ENCODE results near the gene ANKRD17. TPM values are rescaled to one million over a fixed set of nuclear protein-coding genes. Genes with fewer than 3 reads are reported as not detected.
A peak's percentile ranks its signal among the peaks of the same experiment; 100 is the strongest.
"Not testable (repeated sequence)": the region's sequence is repeated elsewhere in the genome, so short reads cannot be mapped to it uniquely, and the experiment has no call there.

ANKRD17 gene
- total RNA-seq, 4 donors from 2014 or later, result 69.9 to 93.1 (median 74.3) TPM

GRCh38 chr4:73259571-73260090, 1.0 kb upstream of the ANKRD17 start:
- H3K27me3 ChIP-seq, result no peaks in the 10 kb centered on the region
- peak overlapping the region; percentile 83 to 94 (median 88) for H3K4me3 ChIP-seq
- WGBS, 2 donors (ENCODE audit: low coverage in 1 of 2), result 0% methylated on average over 1 to 8 of the region's 8 CpGs
- H3K36me3 ChIP-seq, result no peaks in the 10 kb centered on the region
- no peak for TF ChIP-seq EP300 (IDR thresholded peaks at IDR 0.05; ENCODE audit: low read depth)
- TF ChIP-seq POLR2AphosphoS5 (IDR thresholded peaks at IDR 0.05), result no peak
- TF ChIP-seq POLR2A (IDR thresholded peaks at IDR 0.05), result no peak
- no peak for TF ChIP-seq CTCF (IDR thresholded peaks at IDR 0.05)
- peak overlapping the region; percentile 96 to 99 (median 98) for H3K27ac ChIP-seq
- no peaks in the 10 kb centered on the region for H3K9me3 ChIP-seq
- H3K4me1 ChIP-seq, result peaks cover 12 to 45% (median 34%) of the 10 kb centered on the region in 4 donors
- intact Hi-C loops (cut with DNase I; ENCODE audit: low total_unique reads) (no loop called here), in situ Hi-C loops (cut with MboI; ENCODE audit: low pct_ligation_motif_present in 1 of 4, low pct_unique_long_range_greater_than_20kb in 1 of 4, low sequenced_read_pairs in 3 of 4) (loop anchor here in 3 of 4 donors (10.0 to 25.0 kb wide), 2 partner anchors 185 to 197 kb away; partner anchors contain the start of gene COX18 (in 2 of the 3))
- no peak for DNase-seq

DNA sequence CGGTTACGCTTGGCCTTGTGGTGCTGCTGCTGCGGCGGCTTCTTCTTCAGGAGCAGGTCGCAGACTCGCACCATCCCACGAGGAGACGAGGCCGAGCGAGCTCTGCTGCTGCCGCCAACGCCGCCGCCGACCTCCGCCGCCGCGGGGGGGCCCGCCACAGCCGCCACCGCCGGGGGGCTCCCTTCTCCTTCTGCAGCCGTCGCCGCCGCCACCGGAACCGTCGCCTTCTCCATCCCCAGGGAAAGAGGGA, 237 bp downstream of the ANKRD17 start:
- WGBS, 2 donors (ENCODE audit: low coverage in 1 of 2), result 0% methylated on average over 19 of the region's 30 CpGs; no CpG with 5 or more reads in 1 of the 2 donors
- H3K27me3 ChIP-seq, result no peaks in the 10 kb centered on the region
- in situ Hi-C loops (cut with MboI; ENCODE audit: low pct_ligation_motif_present in 1 of 4, low pct_unique_long_range_greater_than_20kb in 1 of 4, low sequenced_read_pairs in 3 of 4), result loop anchor here in 3 of 4 donors (10.0 to 25.0 kb wide), 2 partner anchors 184 to 196 kb away; partner anchors contain the start of gene COX18 (in 2 of the 3)

DNA sequence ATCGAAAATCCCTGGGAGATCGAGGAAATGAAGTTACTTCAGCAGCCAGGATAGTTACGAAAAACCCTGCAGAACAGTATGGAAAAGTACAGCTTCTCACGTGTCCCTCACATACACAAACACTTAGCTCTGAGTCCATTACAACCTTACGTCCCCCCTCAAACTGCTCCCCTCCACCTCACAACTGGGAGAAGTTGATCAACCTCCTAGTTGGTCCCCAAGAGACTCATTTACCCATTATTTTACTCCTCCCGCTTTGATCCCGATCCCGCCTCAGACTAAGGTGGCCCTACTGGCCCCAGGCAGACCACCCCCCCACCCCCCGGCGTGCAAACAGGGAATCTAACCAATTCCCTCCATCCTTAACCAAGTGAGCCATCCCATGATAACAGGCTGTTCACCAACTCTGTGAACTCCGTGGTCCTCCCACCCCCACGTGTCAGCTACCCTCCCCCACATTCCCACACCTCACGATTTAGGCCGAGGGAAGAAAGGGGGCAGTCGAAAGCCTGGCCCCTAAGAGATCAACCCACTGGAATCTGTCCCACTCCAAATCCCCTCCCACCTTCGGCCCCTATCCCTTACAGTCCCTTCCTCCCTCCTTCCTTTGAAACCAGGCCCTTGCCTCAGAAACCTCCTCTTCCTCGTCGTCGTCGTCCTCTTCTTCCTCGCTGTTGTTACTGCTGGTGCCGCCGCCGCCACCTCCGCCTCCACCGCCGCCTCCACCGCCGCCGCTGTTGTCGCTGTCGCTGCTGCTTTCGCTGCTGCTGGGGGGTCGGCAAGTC, 755 bp downstream of the ANKRD17 start:
- TF ChIP-seq POLR2A (IDR thresholded peaks at IDR 0.05) (no peak), POLR2AphosphoS5 (IDR thresholded peaks at IDR 0.05) (no peak), CTCF (IDR thresholded peaks at IDR 0.05) (peak in 1 of 5 experiments; percentile 12), EP300 (IDR thresholded peaks at IDR 0.05; ENCODE audit: low read depth) (no peak)
- intact Hi-C loops (cut with DNase I; ENCODE audit: low total_unique reads), result loop anchor here (1.0 kb wide), 1 partner anchor 189 kb away; the partner anchor contains the start of gene COX18
- in situ Hi-C loops (cut with MboI; ENCODE audit: low pct_ligation_motif_present in 1 of 4, low pct_unique_long_range_greater_than_20kb in 1 of 4, low sequenced_read_pairs in 3 of 4), result loop anchor here in 3 of 4 donors (10.0 to 25.0 kb wide), 2 partner anchors 183 to 196 kb away; partner anchors contain the start of gene COX18 (in 2 of the 3)
- peak overlapping the region; percentile 83 to 94 (median 88) for H3K4me3 ChIP-seq
- peak overlapping the region; percentile 96 to 99 (median 98) for H3K27ac ChIP-seq
- H3K4me1 ChIP-seq, result peaks cover 21 to 63% (median 48%) of the 10 kb centered on the region in 4 donors
- DNase-seq, result no peak
- no peaks in the 10 kb centered on the region for H3K9me3 ChIP-seq
- no peaks in the 10 kb centered on the region for H3K27me3 ChIP-seq
- 0% methylated on average over 5 to 32 of the region's 34 CpGs for WGBS, 2 donors (ENCODE audit: low coverage in 1 of 2)
- H3K36me3 ChIP-seq, result peaks cover 0 to 5% (median 0%) of the 10 kb centered on the region in 4 donors

More for the DNA sequence above, 237 bp downstream of the ANKRD17 start:
- Histone ChIP-seq H3K27ac (peak overlapping the region; percentile 96 to 99 (median 98)), H3K9me3 (no peaks in the 10 kb centered on the region), H3K4me1 (peaks cover 21 to 57% (median 45%) of the 10 kb centered on the region in 4 donors), H3K4me3 (peak overlapping the region; percentile 83 to 94 (median 88)), H3K36me3 (peaks cover 0 to 2% (median 0%) of the 10 kb centered on the region in 4 donors)
- intact Hi-C loops (cut with DNase I; ENCODE audit: low total_unique reads), result loop anchor here (1.0 kb wide), 1 partner anchor 189 kb away; the partner anchor contains the start of gene COX18
- TF ChIP-seq CTCF (IDR thresholded peaks at IDR 0.05), result peak in 3 of 5 experiments; percentile 1 to 15 (median 10)
- TF ChIP-seq POLR2AphosphoS5 (IDR thresholded peaks at IDR 0.05), result no peak
- no peak for DNase-seq

- Histone ChIP-seq H3K9me3 (no peaks in the 10 kb centered on the region), H3K27me3 (no peaks in the 10 kb centered on the region), H3K4me3 (peak overlapping the region; percentile 83 to 94 (median 88)), H3K4me1 (peaks cover 21 to 68% (median 49%) of the 10 kb centered on the region in 4 donors), H3K36me3 (peaks cover 0 to 5% (median 0%) of the 10 kb centered on the region in 4 donors), H3K27ac (peak overlapping the region; percentile 96 to 99 (median 98))
- 0 to 2% methylated on average over 5 to 6 of the region's 6 CpGs for WGBS, 2 donors (ENCODE audit: low coverage in 1 of 2)
- DNase-seq, result peak; percentile 85
- in situ Hi-C loops (cut with MboI; ENCODE audit: low pct_ligation_motif_present in 1 of 4, low pct_unique_long_range_greater_than_20kb in 1 of 4, low sequenced_read_pairs in 3 of 4) (loop anchor here in 3 of 4 donors (10.0 to 25.0 kb wide), 2 partner anchors 182 to 195 kb away; partner anchors contain the start of gene COX18 (in 2 of the 3)), intact Hi-C loops (cut with DNase I; ENCODE audit: low total_unique reads) (no loop called here)
- TF ChIP-seq POLR2AphosphoS5 (IDR thresholded peaks at IDR 0.05), result peak in 2 of 3 donors; percentile 12 to 63
- TF ChIP-seq CTCF (IDR thresholded peaks at IDR 0.05), result peak; percentile 66 to 85 (median 72)
- peak; percentile 29 for TF ChIP-seq POLR2A (IDR thresholded peaks at IDR 0.05)
- no peak for TF ChIP-seq EP300 (IDR thresholded peaks at IDR 0.05; ENCODE audit: low read depth)
Measured at GRCh38 chr4:73257234-73257633, 1.4 kb downstream of the ANKRD17 start.

DNA sequence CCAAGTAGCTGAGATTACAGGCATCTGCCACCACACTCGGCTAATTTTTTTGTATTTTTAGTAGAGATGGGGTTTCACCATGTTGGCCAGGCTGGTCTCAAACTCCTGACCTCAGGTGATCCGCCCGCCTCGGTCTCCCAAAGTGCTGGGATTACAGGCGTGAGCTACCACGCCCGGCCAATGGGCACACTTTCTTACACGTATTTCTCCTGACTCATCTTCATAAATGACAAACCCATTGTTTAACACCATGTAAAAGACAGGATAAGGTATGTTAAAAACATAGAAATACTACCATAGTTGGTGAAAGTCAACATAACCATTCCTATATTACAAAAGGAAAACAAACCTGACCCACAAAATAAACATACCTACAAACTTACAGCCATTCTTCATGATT, 2.8 kb downstream of the ANKRD17 start:
- intact Hi-C loops (cut with DNase I; ENCODE audit: low total_unique reads); H3K36me3 ChIP-seq; H3K9me3 ChIP-seq; H3K27me3 ChIP-seq: not testable (repeated sequence)
- H3K4me1 ChIP-seq, result peaks cover 23 to 69% (median 50%) of the 10 kb centered on the region in 4 donors
- in situ Hi-C loops (cut with MboI; ENCODE audit: low pct_ligation_motif_present in 1 of 4, low pct_unique_long_range_greater_than_20kb in 1 of 4, low sequenced_read_pairs in 3 of 4), result loop anchor here in 3 of 4 donors (10.0 to 25.0 kb wide), 2 partner anchors 181 to 194 kb away; partner anchors contain the start of gene COX18 (in 2 of the 3)
- peak overlapping the region in 1 of 4 donors; percentile 94 for H3K4me3 ChIP-seq
- WGBS, 2 donors (ENCODE audit: low coverage in 1 of 2), result 70 to 73% methylated on average over 8 of the region's 8 CpGs
- H3K27ac ChIP-seq, result peak overlapping the region in 1 of 4 donors; percentile 99
- DNase-seq, result peak; percentile 19

All from transverse colon (tissue), 4 donors.